Left ventricle myocardium superior (tissue), 1 donor: ENCODE measurements around the gene CHCHD3. TPM values are rescaled to one million over a fixed set of nuclear protein-coding genes. Genes with fewer than 3 reads are reported as not detected.
A peak's percentile ranks its signal among the peaks of the same experiment; 100 is the strongest.

Experiments
- ATAC-seq: fragments of 200-7000 bp; cut with Tn5 transposase; one replicate; pipeline ENCODE4 v1.9.1; 2020; ENCODE audit warnings: mild to moderate bottlenecking, moderate library complexity
- DNase-seq: peaks from one replicate; pipeline ENCODE4 v3.0.0-alpha.2; 2020
- intact Hi-C: fragments of 100-400 bp; cut with micrococcal nuclease; formaldehyde crosslinking; loops from one replicate; pipeline ENCODE4 v1.11.0; 2022
- total RNA-seq: library from RNA; stranded (reverse); fragmentation: NEBNext Ultra II Directional; extraction: Animal tissue kit (Norgen Biotek cat#: 25700); gene quantifications from one replicate; pipeline ENCODE4 v1.2.1, GENCODE V29; 2021
- donor health status: DM: no; HTN: yes; CAD: no; lungs with severe emphysema.

Gene CHCHD3
- total RNA-seq, 1 donor from 2014 or later: 204 TPM

- DNase-seq (no peak), ATAC-seq (no peak)
- intact Hi-C loops: no loop called here
Measured at GRCh38 chr7:132770055-132770454, 311.8 kb downstream of the CHCHD3 start.

- no peak for ATAC-seq
- no peak for DNase-seq
- intact Hi-C loops: no loop called here
Measured at GRCh38 chr7:132769280-132769679, 312.6 kb downstream of the CHCHD3 start.

GRCh38 chr7:132768099-132768498 is 313.8 kb downstream of the CHCHD3 start:
- no peak for ATAC-seq
- intact Hi-C loops: no loop called here
- DNase-seq: no peak

GRCh38 chr7:132767378-132767777 is 314.5 kb downstream of the CHCHD3 start:
- DNase-seq (no peak), ATAC-seq (no peak)
- intact Hi-C loops: no loop called here

GRCh38 chr7:132766660-132767059 is 315.2 kb downstream of the CHCHD3 start:
- DNase-seq: no peak
- ATAC-seq: no peak
- intact Hi-C loops: no loop called here

- no peak for DNase-seq
- no peak for ATAC-seq
- intact Hi-C loops: no loop called here
Measured at GRCh38 chr7:132765861-132766260, 316.0 kb downstream of the CHCHD3 start.

GRCh38 chr7:132764762-132765161 is 317.1 kb downstream of the CHCHD3 start:
- ATAC-seq: no peak
- intact Hi-C loops: no loop called here

GRCh38 chr7:132760866-132761265 is 321.0 kb downstream of the CHCHD3 start:
- ATAC-seq (no peak), DNase-seq (no peak)
- intact Hi-C loops: no loop called here

More at GRCh38 chr7:132764762-132765161, 317.1 kb downstream of the CHCHD3 start:
- no peak for DNase-seq

- no peak for ATAC-seq
- intact Hi-C loops: no loop called here
- DNase-seq: no peak
Measured at GRCh38 chr7:132760244-132760623, 321.7 kb downstream of the CHCHD3 start.

GRCh38 chr7:132759482-132760243 is 322.2 kb downstream of the CHCHD3 start:
- DNase-seq (no peak), ATAC-seq (no peak)
- intact Hi-C loops: no loop called here

GRCh38 chr7:132758986-132759385 is 322.9 kb downstream of the CHCHD3 start:
- intact Hi-C loops: no loop called here
- DNase-seq (no peak), ATAC-seq (peak; percentile 23)

GRCh38 chr7:132757783-132758182 is 324.1 kb downstream of the CHCHD3 start:
- intact Hi-C loops: no loop called here
- no peak for ATAC-seq
- DNase-seq: no peak

GRCh38 chr7:132756484-132756990 is 325.4 kb downstream of the CHCHD3 start:
- no peak for ATAC-seq
- intact Hi-C loops: no loop called here
- no peak for DNase-seq

- intact Hi-C loops: no loop called here
- ATAC-seq (peak; percentile 55), DNase-seq (no peak)
Measured at GRCh38 chr7:132755538-132756483, 326.1 kb downstream of the CHCHD3 start.

GRCh38 chr7:132752431-132752830 is 329.5 kb downstream of the CHCHD3 start:
- DNase-seq (no peak), ATAC-seq (no peak)
- intact Hi-C loops: no loop called here

- no peak for DNase-seq
- ATAC-seq: no peak
- intact Hi-C loops: no loop called here
Measured at GRCh38 chr7:132751244-132751647, 330.6 kb downstream of the CHCHD3 start.

GRCh38 chr7:132750530-132751217 is 331.2 kb downstream of the CHCHD3 start:
- intact Hi-C loops: no loop called here
- DNase-seq (no peak), ATAC-seq (no peak)

- ATAC-seq: peak; percentile 53
- intact Hi-C loops: no loop called here
- DNase-seq: no peak
Measured at GRCh38 chr7:132750096-132750495, 331.8 kb downstream of the CHCHD3 start.

GRCh38 chr7:132745510-132745909 is 336.4 kb downstream of the CHCHD3 start:
- ATAC-seq: no peak
- no peak for DNase-seq
- intact Hi-C loops: no loop called here

GRCh38 chr7:132743974-132744373 is 337.9 kb downstream of the CHCHD3 start:
- intact Hi-C loops: no loop called here
- DNase-seq (no peak), ATAC-seq (no peak)
